HepG2 (cell line): Measurements from ENCODE around the gene GALR3. TPM values are rescaled to one million over a fixed set of nuclear protein-coding genes. Genes with fewer than 3 reads are reported as not detected.

ENCODE experiments used
- CCAR2 ChIP-seq: fragments of 200-400 bp; formaldehyde crosslinking; optimal IDR thresholded peaks from 2 replicates; pipeline ENCODE3; 2018; ENCODE audit warnings: low read depth, mild to moderate bottlenecking, low read length, moderate library complexity
- EED ChIP-seq: sonication (generic); formaldehyde crosslinking; IDR thresholded peaks from 2 replicates; pipeline ENCODE4 v1.5.0; 2020; ENCODE audit warnings: mild to moderate bottlenecking, missing genetic modification reagents
- ELF3 ChIP-seq: IDR thresholded peaks from 2 replicates; pipeline ENCODE4 v1.6.1; 2016; ENCODE audit warnings: missing genetic modification reagents, missing compliant biosample characterization
- ERF ChIP-seq: IDR thresholded peaks from 2 replicates; pipeline ENCODE4 v1.6.1; 2018; ENCODE audit warnings: missing biosample characterization, missing genetic modification reagents
- GLMP ChIP-seq: sonication (generic); formaldehyde crosslinking; IDR thresholded peaks from 2 replicates; pipeline ENCODE4 v1.9.0; 2021; ENCODE audit warnings: missing genetic modification reagents, mild to moderate bottlenecking, borderline replicate concordance
- HMGA1 ChIP-seq: sonication (generic); formaldehyde crosslinking; conservative IDR thresholded peaks from 2 replicates; pipeline ENCODE4 v1.4.0; 2020; ENCODE audit warnings: missing genetic modification reagents
- LCORL ChIP-seq, 2 experiments: fragments of 450-650 bp in 1 of 2; sonication (generic) in 1 of 2; formaldehyde crosslinking in 1 of 2; IDR thresholded peaks; 2 replicates each; pipeline versions ENCODE4 v1.5.0 to v1.6.1; 2017 to 2020; ENCODE audit warnings: antibody characterized with exemption in 1 of 2, missing genetic modification reagents in 1 of 2
- MAFF ChIP-seq: IDR thresholded peaks from 2 replicates; pipeline ENCODE4 v1.6.1; 2011; ENCODE audit warnings: low read depth, low read length, improper control_type of control experiment
- PCBP2 ChIP-seq: fragments of 200-400 bp; formaldehyde crosslinking; optimal IDR thresholded peaks from 2 replicates; pipeline ENCODE3; 2018; ENCODE audit warnings: low read length, low read depth; ENCODE audit not compliant: poor library complexity, severe bottlenecking
- SIX1 ChIP-seq: sonication (generic); formaldehyde crosslinking; IDR thresholded peaks from 2 replicates; pipeline ENCODE4 v1.4.0; 2020; ENCODE audit warnings: missing genetic modification reagents, borderline replicate concordance
- SMAD1 ChIP-seq: sonication (generic); formaldehyde crosslinking; IDR thresholded peaks from 2 replicates; pipeline ENCODE4 v1.4.0; 2020; ENCODE audit warnings: missing genetic modification reagents, low read depth, mild to moderate bottlenecking, borderline replicate concordance
- ZBTB26 ChIP-seq: IDR thresholded peaks from 2 replicates; pipeline ENCODE4 v1.6.1; 2016; ENCODE audit warnings: missing compliant biosample characterization, missing genetic modification reagents, borderline replicate concordance
- ZNF20 ChIP-seq: sonication (generic); formaldehyde crosslinking; IDR thresholded peaks from 2 replicates; pipeline ENCODE4 v1.4.0; 2020; ENCODE audit warnings: mild to moderate bottlenecking, moderate library complexity, missing genetic modification reagents
- ZNF367 ChIP-seq: sonication (generic); formaldehyde crosslinking; IDR thresholded peaks from 2 replicates; pipeline ENCODE4 v1.4.0; 2020; ENCODE audit warnings: missing genetic modification reagents, borderline replicate concordance
- ZNF432 ChIP-seq: sonication (generic); formaldehyde crosslinking; IDR thresholded peaks from 2 replicates; pipeline ENCODE4 v1.5.0; 2020; ENCODE audit warnings: missing genetic modification reagents, mild to moderate bottlenecking, borderline replicate concordance
- ZNF740 ChIP-seq: sonication (generic); formaldehyde crosslinking; IDR thresholded peaks from 2 replicates; pipeline ENCODE4 v1.4.0; 2020; ENCODE audit warnings: missing genetic modification reagents
- ZNF781 ChIP-seq: sonication (generic); formaldehyde crosslinking; IDR thresholded peaks from 2 replicates; pipeline ENCODE4 v1.5.1; 2020; ENCODE audit warnings: borderline replicate concordance, mild to moderate bottlenecking, missing genetic modification reagents; ENCODE audit errors: not compliant biosample characterization
- ZNF850 ChIP-seq: sonication (generic); formaldehyde crosslinking; conservative IDR thresholded peaks from 2 replicates; pipeline ENCODE4 v1.9.0; 2021; ENCODE audit warnings: mild to moderate bottlenecking, missing genetic modification reagents
- polyA plus RNA-seq, 8 experiments: library from polyadenylated mRNA; depleted of rRNA in 3 of 8; stranded (reverse) in 7 of 8; unstranded in 1 of 8; fragments of >200 nt; fragmentation: Illumina TruSeq in 4 of 8; extraction: Trizol in 4 of 8; gene quantifications; 2 replicates each; pipeline versions ENCODE4 v1.2.1 to v1.2.3, GENCODE V29; 2011 to 2016; ENCODE audit warnings: low read depth in 4 of 8, missing spikeins in 1 of 8, mixed read lengths in 1 of 8; ENCODE audit not compliant: insufficient read depth in 1 of 8
- total RNA-seq, 5 experiments: library from RNA; depleted of rRNA; stranded (reverse); fragments of >200 nt; fragmentation: Illumina TruSeq; extraction: Trizol; gene quantifications; 2 replicates each; pipeline ENCODE4 v1.2.3, GENCODE V29; 2016; ENCODE audit warnings: low read depth in 1 of 5
- TF ChIP-seq, protein P1 (sequence below): IDR thresholded peaks from 2 replicates; pipeline ENCODE4 v1.6.1; 2016
- TF ChIP-seq, protein P2 (sequence below): sonication (generic); formaldehyde crosslinking; IDR thresholded peaks from 2 replicates; pipeline ENCODE4 v1.5.0; 2020; ENCODE audit warnings: mild to moderate bottlenecking, missing genetic modification reagents, borderline replicate concordance

GALR3 gene
- total and polyA plus RNA-seq, 2 of the 13 experiments (the other 11 are each of a cell fraction or from before 2014, with no cell fraction given): 0.13 TPM; not detected in 1

- TF ChIP-seq ELF3: peak; percentile 63; the same call in 1 of the 2 replicates
- TF ChIP-seq SIX1 (CRISPR knock-in tag): 0 out of 2 replicates have a peak, but pooled peaks have one; percentile 4
- TF ChIP-seq, protein P1, sequence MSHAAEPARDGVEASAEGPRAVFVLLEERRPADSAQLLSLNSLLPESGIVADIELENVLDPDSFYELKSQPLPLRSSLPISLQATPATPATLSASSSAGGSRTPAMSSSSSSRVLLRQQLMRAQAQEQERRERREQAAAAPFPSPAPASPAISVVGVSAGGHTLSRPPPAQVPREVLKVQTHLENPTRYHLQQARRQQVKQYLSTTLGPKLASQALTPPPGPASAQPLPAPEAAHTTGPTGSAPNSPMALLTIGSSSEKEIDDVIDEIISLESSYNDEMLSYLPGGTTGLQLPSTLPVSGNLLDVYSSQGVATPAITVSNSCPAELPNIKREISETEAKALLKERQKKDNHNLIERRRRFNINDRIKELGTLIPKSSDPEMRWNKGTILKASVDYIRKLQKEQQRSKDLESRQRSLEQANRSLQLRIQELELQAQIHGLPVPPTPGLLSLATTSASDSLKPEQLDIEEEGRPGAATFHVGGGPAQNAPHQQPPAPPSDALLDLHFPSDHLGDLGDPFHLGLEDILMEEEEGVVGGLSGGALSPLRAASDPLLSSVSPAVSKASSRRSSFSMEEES: no peak; the same call in none of the 2 replicates
- no peak for TF ChIP-seq ZNF367 (CRISPR knock-in tag)
- TF ChIP-seq ZNF850: 0 out of 2 replicates have a peak, but pooled peaks have one; percentile 67
- TF ChIP-seq ERF (CRISPR knock-in tag): peak; percentile 88
- TF ChIP-seq MAFF: no peak
- no peak for TF ChIP-seq CCAR2
- no peak for TF ChIP-seq ZBTB26 (CRISPR knock-in tag)
- TF ChIP-seq PCBP2: no peak
- 0 out of 2 replicates have a peak, but pooled peaks have one; percentile 17 for TF ChIP-seq ZNF432 (CRISPR knock-in tag)
- no peak for TF ChIP-seq HMGA1 (CRISPR knock-in tag)
- no peak for TF ChIP-seq LCORL (IDR thresholded peaks at IDR 0.05)
- TF ChIP-seq LCORL (CRISPR knock-in tag; IDR thresholded peaks at IDR 0.05): peak; percentile 47; the same call in 1 of the 2 replicates
- TF ChIP-seq SMAD1: no peak
- TF ChIP-seq EED: peak; percentile 63
- TF ChIP-seq, protein P2, sequence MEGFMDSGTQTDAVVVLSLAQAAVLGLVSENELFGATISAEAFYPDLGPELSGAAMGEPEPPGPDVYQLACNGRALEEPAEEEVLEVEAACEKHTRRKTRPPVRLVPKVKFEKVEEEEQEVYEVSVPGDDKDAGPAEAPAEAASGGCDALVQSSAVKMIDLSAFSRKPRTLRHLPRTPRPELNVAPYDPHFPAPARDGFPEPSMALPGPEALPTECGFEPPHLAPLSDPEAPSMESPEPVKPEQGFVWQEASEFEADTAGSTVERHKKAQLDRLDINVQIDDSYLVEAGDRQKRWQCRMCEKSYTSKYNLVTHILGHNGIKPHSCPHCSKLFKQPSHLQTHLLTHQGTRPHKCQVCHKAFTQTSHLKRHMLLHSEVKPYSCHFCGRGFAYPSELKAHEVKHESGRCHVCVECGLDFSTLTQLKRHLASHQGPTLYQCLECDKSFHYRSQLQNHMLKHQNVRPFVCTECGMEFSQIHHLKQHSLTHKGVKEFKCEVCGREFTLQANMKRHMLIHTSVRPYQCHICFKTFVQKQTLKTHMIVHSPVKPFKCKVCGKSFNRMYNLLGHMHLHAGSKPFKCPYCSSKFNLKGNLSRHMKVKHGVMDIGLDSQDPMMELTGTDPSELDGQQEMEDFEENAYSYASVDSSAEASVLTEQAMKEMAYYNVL (CRISPR knock-in tag): no peak
- TF ChIP-seq ZNF781 (CRISPR knock-in tag): peak; percentile 52
- TF ChIP-seq GLMP (CRISPR knock-in tag): no peak
- no peak for TF ChIP-seq ZNF740 (CRISPR knock-in tag)
- TF ChIP-seq ZNF20 (CRISPR knock-in tag): no peak
These were observed 18.0 kb upstream of the GALR3 start (continued) for GRCh38 chr22:37804881-37805809.
